HepG2 (cell line): Measurements from ENCODE around the gene UNKL. TPM values are rescaled to one million over a fixed set of nuclear protein-coding genes. Genes with fewer than 3 reads are reported as not detected.

Source experiments
- HOXA7 ChIP-seq: sonication (generic); formaldehyde crosslinking; IDR thresholded peaks from 2 replicates; pipeline ENCODE4 v1.8.1; 2022; ENCODE audit warnings: mild to moderate bottlenecking, missing genetic modification reagents, moderate library complexity
- IRX3 ChIP-seq: sonication (generic); formaldehyde crosslinking; IDR thresholded peaks from 2 replicates; pipeline ENCODE4 v1.8.1; 2023; ENCODE audit warnings: mild to moderate bottlenecking, low read depth, missing genetic modification reagents, borderline replicate concordance
- NCOA5 ChIP-seq: sonication (generic); formaldehyde crosslinking; IDR thresholded peaks from 2 replicates; pipeline ENCODE4 v1.4.0; 2020; ENCODE audit warnings: missing genetic modification reagents
- SMAD1 ChIP-seq: sonication (generic); formaldehyde crosslinking; IDR thresholded peaks from 2 replicates; pipeline ENCODE4 v1.4.0; 2020; ENCODE audit warnings: missing genetic modification reagents, low read depth, mild to moderate bottlenecking, borderline replicate concordance
- SOX13 ChIP-seq, 3 experiments: fragments of 450-650 bp in 1 of 3; sonication (generic) in 1 of 3; formaldehyde crosslinking in 1 of 3; IDR thresholded peaks in 2 of 3; conservative IDR thresholded peaks in 1 of 3; 2 replicates each; pipeline versions ENCODE4 v1.5.0 to v1.6.1; 2016 to 2020; ENCODE audit warnings: antibody characterized with exemption in 1 of 3, mild to moderate bottlenecking in 1 of 3, missing compliant biosample characterization in 1 of 3, missing genetic modification reagents in 1 of 3, moderate library complexity in 1 of 3
- ZSCAN21 ChIP-seq: sonication (generic); formaldehyde crosslinking; IDR thresholded peaks from 2 replicates; pipeline ENCODE4 v1.8.0; 2022; ENCODE audit warnings: mild to moderate bottlenecking, missing genetic modification reagents, moderate library complexity, borderline replicate concordance
- polyA plus RNA-seq, 8 experiments: library from polyadenylated mRNA; depleted of rRNA in 3 of 8; stranded (reverse) in 7 of 8; unstranded in 1 of 8; fragments of >200 nt; fragmentation: Illumina TruSeq in 4 of 8; extraction: Trizol in 4 of 8; gene quantifications; 2 replicates each; pipeline versions ENCODE4 v1.2.1 to v1.2.3, GENCODE V29; 2011 to 2016; ENCODE audit warnings: low read depth in 4 of 8, missing spikeins in 1 of 8, mixed read lengths in 1 of 8; ENCODE audit not compliant: insufficient read depth in 1 of 8
- total RNA-seq, 5 experiments: library from RNA; depleted of rRNA; stranded (reverse); fragments of >200 nt; fragmentation: Illumina TruSeq; extraction: Trizol; gene quantifications; 2 replicates each; pipeline ENCODE4 v1.2.3, GENCODE V29; 2016; ENCODE audit warnings: low read depth in 1 of 5
- TF ChIP-seq, protein P1 (sequence below): sonication (generic); formaldehyde crosslinking; IDR thresholded peaks from 2 replicates; pipeline ENCODE4 v1.8.1; 2022; ENCODE audit warnings: low read depth, mild to moderate bottlenecking, missing genetic modification reagents
- TF ChIP-seq, protein P2 (sequence below): sonication (generic); formaldehyde crosslinking; IDR thresholded peaks from 2 replicates; pipeline ENCODE4 v1.4.0; 2020; ENCODE audit warnings: missing genetic modification reagents
- TF ChIP-seq, protein P3 (sequence below), 2 experiments: sonication (generic) in 1 of 2; formaldehyde crosslinking in 1 of 2; IDR thresholded peaks; 2 replicates each; pipeline versions ENCODE4 v1.5.1 to v1.6.1; 2011 to 2020; ENCODE audit warnings: borderline replicate concordance in 1 of 2, low read depth in 1 of 2, low read length in 1 of 2, mild to moderate bottlenecking in 1 of 2, missing genetic modification reagents in 1 of 2, moderate library complexity in 1 of 2
- TF ChIP-seq, protein P4 (sequence below): sonication (generic); formaldehyde crosslinking; IDR thresholded peaks from 2 replicates; pipeline ENCODE4 v1.4.0; 2020; ENCODE audit warnings: missing genetic modification reagents, borderline replicate concordance
- TF ChIP-seq, protein P5 (sequence below): sonication (generic); formaldehyde crosslinking; IDR thresholded peaks from 2 replicates; pipeline ENCODE4 v1.8.0; 2022; ENCODE audit warnings: mild to moderate bottlenecking, missing genetic modification reagents, moderate library complexity
- TF ChIP-seq, protein P6 (sequence below): sonication (generic); formaldehyde crosslinking; IDR thresholded peaks from 2 replicates; pipeline ENCODE4 v1.8.1; 2023; ENCODE audit warnings: mild to moderate bottlenecking, inconsistent platforms, moderate library complexity, missing genetic modification reagents, borderline replicate concordance
- TF ChIP-seq, protein P7 (sequence below): sonication (generic); formaldehyde crosslinking; IDR thresholded peaks from 2 replicates; pipeline ENCODE4 v1.8.1; 2023; ENCODE audit warnings: missing genetic modification reagents, mild to moderate bottlenecking, borderline replicate concordance

UNKL gene
- total and polyA plus RNA-seq, 2 of the 13 experiments (the other 11 are each of a cell fraction or from before 2014, with no cell fraction given) = 10.4 to 17.6 TPM

DNA sequence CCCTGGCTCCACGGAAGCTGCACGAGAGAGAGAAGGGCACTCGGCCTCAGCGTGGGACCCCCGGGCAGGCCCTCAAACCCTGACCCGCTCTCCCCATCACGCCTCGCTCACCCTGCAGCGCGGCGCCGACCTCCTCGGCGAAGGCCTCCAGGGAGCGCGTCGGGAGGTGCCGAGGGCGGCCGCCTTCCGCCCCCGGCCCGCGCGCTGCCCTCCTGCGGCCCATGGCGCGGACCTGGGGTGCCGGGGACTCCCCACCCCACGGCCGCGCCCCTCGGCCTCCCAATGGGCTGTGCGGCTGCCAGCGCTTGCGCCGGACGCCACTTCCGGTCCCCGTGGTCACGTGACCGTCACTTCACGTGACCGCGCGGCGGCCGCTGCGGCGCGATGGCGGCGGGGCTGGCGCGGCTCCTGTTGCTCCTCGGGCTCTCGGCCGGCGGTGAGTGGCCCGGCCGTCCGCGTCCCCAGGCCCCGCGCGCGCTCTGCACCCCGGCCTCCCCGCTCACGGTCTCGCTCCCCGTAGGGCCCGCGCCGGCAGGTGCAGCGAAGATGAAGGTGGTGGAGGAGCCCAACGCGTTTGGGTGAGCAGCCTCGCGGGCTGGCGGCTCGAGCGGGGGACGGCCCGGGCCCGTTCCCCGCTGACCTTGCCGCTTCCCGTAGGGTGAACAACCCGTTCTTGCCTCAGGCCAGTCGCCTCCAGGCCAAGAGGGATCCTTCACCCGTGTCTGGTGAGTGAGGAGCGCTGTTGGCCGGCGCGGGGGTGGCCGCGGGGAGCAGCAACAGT is 62.7 kb downstream of the UNKL start, which contains the start of the genes GNPTG and TSR3 (continued):
- TF ChIP-seq, protein P1, sequence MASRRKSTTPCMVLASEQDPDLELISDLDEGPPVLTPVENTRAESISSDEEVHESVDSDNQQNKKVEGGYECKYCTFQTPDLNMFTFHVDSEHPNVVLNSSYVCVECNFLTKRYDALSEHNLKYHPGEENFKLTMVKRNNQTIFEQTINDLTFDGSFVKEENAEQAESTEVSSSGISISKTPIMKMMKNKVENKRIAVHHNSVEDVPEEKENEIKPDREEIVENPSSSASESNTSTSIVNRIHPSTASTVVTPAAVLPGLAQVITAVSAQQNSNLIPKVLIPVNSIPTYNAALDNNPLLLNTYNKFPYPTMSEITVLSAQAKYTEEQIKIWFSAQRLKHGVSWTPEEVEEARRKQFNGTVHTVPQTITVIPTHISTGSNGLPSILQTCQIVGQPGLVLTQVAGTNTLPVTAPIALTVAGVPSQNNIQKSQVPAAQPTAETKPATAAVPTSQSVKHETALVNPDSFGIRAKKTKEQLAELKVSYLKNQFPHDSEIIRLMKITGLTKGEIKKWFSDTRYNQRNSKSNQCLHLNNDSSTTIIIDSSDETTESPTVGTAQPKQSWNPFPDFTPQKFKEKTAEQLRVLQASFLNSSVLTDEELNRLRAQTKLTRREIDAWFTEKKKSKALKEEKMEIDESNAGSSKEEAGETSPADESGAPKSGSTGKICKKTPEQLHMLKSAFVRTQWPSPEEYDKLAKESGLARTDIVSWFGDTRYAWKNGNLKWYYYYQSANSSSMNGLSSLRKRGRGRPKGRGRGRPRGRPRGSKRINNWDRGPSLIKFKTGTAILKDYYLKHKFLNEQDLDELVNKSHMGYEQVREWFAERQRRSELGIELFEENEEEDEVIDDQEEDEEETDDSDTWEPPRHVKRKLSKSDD (CRISPR knock-in tag) = peak; percentile 47; the same call in 1 of the 2 replicates
- TF ChIP-seq, protein P2, sequence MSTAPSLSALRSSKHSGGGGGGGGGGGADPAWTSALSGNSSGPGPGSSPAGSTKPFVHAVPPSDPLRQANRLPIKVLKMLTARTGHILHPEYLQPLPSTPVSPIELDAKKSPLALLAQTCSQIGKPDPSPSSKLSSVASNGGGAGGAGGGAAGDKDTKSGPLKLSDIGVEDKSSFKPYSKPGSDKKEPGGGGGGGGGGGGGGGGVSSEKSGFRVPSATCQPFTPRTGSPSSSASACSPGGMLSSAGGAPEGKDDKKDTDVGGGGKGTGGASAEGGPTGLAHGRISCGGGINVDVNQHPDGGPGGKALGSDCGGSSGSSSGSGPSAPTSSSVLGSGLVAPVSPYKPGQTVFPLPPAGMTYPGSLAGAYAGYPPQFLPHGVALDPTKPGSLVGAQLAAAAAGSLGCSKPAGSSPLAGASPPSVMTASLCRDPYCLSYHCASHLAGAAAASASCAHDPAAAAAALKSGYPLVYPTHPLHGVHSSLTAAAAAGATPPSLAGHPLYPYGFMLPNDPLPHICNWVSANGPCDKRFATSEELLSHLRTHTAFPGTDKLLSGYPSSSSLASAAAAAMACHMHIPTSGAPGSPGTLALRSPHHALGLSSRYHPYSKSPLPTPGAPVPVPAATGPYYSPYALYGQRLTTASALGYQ (CRISPR knock-in tag) = peak; percentile 71; the same call in 1 of the 2 replicates
- TF ChIP-seq, protein P3, sequence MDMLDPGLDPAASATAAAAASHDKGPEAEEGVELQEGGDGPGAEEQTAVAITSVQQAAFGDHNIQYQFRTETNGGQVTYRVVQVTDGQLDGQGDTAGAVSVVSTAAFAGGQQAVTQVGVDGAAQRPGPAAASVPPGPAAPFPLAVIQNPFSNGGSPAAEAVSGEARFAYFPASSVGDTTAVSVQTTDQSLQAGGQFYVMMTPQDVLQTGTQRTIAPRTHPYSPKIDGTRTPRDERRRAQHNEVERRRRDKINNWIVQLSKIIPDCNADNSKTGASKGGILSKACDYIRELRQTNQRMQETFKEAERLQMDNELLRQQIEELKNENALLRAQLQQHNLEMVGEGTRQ (IDR thresholded peaks at IDR 0.05; ENCODE audit: low read depth, low read length) = peak; percentile 99
- TF ChIP-seq, protein P3 (CRISPR knock-in tag; IDR thresholded peaks at IDR 0.05; ENCODE audit: borderline replicate concordance) = peak; percentile 85; the same call in 1 of the 2 replicates
- TF ChIP-seq NCOA5 (no peak), SMAD1 (peak; percentile 90), IRX3 (CRISPR knock-in tag) (peak; percentile 92), SOX13 (IDR thresholded peaks at IDR 0.05) (no peak), SOX13 (CRISPR knock-in tag; conservative IDR thresholded peaks at IDR 0.05 in 1 of 2, IDR thresholded peaks at IDR 0.05 in 1 of 2) (peak in 1 of 2 experiments; percentile 23; a peak in 1 of 4 replicates), ZSCAN21 (CRISPR knock-in tag) (peak; percentile 52; the same call in 1 of the 2 replicates), HOXA7 (CRISPR knock-in tag) (no peak)
- TF ChIP-seq, protein P4, sequence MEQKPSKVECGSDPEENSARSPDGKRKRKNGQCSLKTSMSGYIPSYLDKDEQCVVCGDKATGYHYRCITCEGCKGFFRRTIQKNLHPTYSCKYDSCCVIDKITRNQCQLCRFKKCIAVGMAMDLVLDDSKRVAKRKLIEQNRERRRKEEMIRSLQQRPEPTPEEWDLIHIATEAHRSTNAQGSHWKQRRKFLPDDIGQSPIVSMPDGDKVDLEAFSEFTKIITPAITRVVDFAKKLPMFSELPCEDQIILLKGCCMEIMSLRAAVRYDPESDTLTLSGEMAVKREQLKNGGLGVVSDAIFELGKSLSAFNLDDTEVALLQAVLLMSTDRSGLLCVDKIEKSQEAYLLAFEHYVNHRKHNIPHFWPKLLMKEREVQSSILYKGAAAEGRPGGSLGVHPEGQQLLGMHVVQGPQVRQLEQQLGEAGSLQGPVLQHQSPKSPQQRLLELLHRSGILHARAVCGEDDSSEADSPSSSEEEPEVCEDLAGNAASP (CRISPR knock-in tag) = peak; percentile 40; the same call in 1 of the 2 replicates
- TF ChIP-seq, protein P5, sequence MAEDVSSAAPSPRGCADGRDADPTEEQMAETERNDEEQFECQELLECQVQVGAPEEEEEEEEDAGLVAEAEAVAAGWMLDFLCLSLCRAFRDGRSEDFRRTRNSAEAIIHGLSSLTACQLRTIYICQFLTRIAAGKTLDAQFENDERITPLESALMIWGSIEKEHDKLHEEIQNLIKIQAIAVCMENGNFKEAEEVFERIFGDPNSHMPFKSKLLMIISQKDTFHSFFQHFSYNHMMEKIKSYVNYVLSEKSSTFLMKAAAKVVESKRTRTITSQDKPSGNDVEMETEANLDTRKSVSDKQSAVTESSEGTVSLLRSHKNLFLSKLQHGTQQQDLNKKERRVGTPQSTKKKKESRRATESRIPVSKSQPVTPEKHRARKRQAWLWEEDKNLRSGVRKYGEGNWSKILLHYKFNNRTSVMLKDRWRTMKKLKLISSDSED (CRISPR knock-in tag) = no peak
- TF ChIP-seq, protein P6, sequence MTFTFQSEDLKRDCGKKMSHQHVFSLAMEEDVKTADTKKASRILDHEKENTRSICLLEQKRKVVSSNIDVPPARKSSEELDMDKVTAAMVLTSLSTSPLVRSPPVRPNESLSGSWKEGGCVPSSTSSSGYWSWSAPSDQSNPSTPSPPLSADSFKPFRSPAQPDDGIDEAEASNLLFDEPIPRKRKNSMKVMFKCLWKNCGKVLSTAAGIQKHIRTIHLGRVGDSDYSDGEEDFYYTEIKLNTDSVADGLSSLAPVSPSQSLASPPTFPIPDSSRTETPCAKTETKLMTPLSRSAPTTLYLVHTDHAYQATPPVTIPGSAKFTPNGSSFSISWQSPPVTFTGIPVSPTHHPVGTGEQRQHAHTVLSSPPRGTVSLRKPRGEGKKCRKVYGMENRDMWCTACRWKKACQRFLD (CRISPR knock-in tag) = no peak
- TF ChIP-seq, protein P7, sequence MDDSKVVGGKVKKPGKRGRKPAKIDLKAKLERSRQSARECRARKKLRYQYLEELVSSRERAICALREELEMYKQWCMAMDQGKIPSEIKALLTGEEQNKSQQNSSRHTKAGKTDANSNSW (CRISPR knock-in tag) = no peak
